ENCODE data around the gene ERO1B.

Gene ERO1B

DNA sequence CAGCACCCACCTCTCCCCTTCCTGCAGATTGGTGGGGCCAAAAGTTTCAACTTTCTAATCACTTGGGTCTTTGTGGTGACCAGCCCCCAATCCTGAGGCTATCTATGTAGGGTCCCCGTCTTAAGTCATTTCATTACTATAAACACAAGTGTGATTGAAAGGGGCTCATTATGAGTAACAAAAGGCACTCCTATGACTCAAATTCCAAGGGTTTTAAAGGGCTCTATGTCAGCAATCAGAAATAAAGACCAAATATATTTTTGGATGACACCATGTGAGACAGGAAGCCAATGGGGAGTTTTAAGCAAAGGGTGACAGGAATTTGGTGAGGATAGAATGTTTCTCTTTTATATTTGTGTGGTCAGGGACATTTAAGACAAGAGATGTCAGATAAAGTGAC is 6.2 kb downstream of the ERO1B start:
- Histone ChIP-seq H3K9ac (ENCODE audit: low read length) (no peak overlapping the region), H2AFZ (ENCODE audit: low read depth, low read length) (no peak overlapping the region), H4K20me1 (ENCODE audit: insufficient read depth, low read length) (peaks cover 12% of the 10 kb centered on the region), H3K27ac (ENCODE audit: low read length) (no peak overlapping the region), H3K4me3 (ENCODE audit: low read length) (no peak overlapping the region), H3K79me2 (ENCODE audit: low read length) (peaks cover 27% of the 10 kb centered on the region), H3K36me3 (replicated peaks; ENCODE audit: low read depth, low read length) (no peaks in the 10 kb centered on the region), H3K27me3 (ENCODE audit: low read depth, low read length) (no peaks in the 10 kb centered on the region), H3K4me2 (ENCODE audit: low read length) (no peak overlapping the region), H3K9me3 (ENCODE audit: insufficient read depth, low read length) (no peaks in the 10 kb centered on the region), H3K4me1 (ENCODE audit: low read length) (peaks cover 6% of the 10 kb centered on the region)
- no peak for TF ChIP-seq EZH2phosphoT487 (IDR thresholded peaks at IDR 0.05; ENCODE audit: low read depth)
- TF ChIP-seq, protein P1, sequence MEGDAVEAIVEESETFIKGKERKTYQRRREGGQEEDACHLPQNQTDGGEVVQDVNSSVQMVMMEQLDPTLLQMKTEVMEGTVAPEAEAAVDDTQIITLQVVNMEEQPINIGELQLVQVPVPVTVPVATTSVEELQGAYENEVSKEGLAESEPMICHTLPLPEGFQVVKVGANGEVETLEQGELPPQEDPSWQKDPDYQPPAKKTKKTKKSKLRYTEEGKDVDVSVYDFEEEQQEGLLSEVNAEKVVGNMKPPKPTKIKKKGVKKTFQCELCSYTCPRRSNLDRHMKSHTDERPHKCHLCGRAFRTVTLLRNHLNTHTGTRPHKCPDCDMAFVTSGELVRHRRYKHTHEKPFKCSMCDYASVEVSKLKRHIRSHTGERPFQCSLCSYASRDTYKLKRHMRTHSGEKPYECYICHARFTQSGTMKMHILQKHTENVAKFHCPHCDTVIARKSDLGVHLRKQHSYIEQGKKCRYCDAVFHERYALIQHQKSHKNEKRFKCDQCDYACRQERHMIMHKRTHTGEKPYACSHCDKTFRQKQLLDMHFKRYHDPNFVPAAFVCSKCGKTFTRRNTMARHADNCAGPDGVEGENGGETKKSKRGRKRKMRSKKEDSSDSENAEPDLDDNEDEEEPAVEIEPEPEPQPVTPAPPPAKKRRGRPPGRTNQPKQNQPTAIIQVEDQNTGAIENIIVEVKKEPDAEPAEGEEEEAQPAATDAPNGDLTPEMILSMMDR (IDR thresholded peaks at IDR 0.05; ENCODE audit: low read depth, low read length) = no peak

DNA sequence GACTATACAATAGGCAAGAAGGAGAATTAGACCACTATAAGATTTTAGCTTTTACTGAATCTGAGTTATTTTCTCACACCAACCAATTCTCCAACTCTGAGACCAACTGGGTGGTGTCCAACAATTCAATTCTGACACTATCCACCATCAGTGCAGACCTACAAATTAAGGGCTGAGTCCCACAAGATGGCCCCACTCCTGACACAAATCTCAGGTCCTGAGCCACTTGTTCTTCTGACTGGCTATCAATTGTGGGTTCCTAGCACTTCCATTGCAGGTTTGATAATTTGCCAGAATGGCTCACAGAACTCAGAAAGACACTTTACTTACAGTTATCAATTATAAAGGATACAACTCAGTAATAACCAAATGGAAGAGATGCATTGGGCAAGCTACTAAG is 6.7 kb downstream of the ERO1B start:
- Histone ChIP-seq H3K9me3 (ENCODE audit: insufficient read depth, low read length) (no peaks in the 10 kb centered on the region), H3K79me2 (ENCODE audit: low read length) (peaks cover 23% of the 10 kb centered on the region), H3K4me1 (ENCODE audit: low read length) (peaks cover 6% of the 10 kb centered on the region; the same call in 1 of the 2 replicates), H3K9ac (ENCODE audit: low read length) (no peak overlapping the region), H3K27ac (ENCODE audit: low read length) (no peak overlapping the region), H3K4me3 (ENCODE audit: low read length) (no peak overlapping the region), H3K27me3 (ENCODE audit: low read depth, low read length) (no peaks in the 10 kb centered on the region), H3K36me3 (replicated peaks; ENCODE audit: low read depth, low read length) (no peaks in the 10 kb centered on the region), H4K20me1 (ENCODE audit: insufficient read depth, low read length) (peaks cover 8% of the 10 kb centered on the region), H3K4me2 (ENCODE audit: low read length) (no peak overlapping the region), H2AFZ (ENCODE audit: low read depth, low read length) (no peak overlapping the region)
- TF ChIP-seq EZH2phosphoT487 (IDR thresholded peaks at IDR 0.05; ENCODE audit: low read depth) = no peak
- TF ChIP-seq, protein P1 (IDR thresholded peaks at IDR 0.05; ENCODE audit: low read depth, low read length) = no peak

DNA sequence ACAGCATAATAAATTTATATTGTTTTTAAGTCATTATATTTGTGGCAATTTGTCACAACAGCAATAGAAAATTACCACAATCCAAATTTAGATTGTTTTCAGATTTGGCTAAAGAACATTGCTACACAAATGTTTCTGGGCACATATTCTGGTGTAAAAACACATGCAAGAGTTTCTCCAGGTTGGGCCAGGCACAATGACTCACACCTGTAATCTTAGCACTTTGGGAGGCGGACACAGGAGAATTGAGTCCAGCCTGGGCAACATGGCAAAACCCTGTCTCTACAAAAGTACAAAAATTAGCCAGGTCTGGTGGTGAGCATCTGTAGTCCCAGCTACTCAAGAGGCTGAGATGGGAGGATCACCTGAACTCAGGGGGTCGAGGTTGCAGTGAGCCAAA is 8.4 kb downstream of the ERO1B start:
- Histone ChIP-seq H3K27ac (ENCODE audit: low read length) (no peak overlapping the region), H3K9me3 (ENCODE audit: insufficient read depth, low read length) (no peaks in the 10 kb centered on the region), H3K4me2 (ENCODE audit: low read length) (no peak overlapping the region), H3K4me3 (ENCODE audit: low read length) (no peak overlapping the region), H3K79me2 (ENCODE audit: low read length) (peaks cover 19% of the 10 kb centered on the region), H3K27me3 (ENCODE audit: low read depth, low read length) (no peaks in the 10 kb centered on the region), H2AFZ (ENCODE audit: low read depth, low read length) (no peak overlapping the region), H3K36me3 (replicated peaks; ENCODE audit: low read depth, low read length) (no peaks in the 10 kb centered on the region), H3K4me1 (ENCODE audit: low read length) (peaks cover 14% of the 10 kb centered on the region; the same call in 1 of the 2 replicates), H3K9ac (ENCODE audit: low read length) (no peak overlapping the region), H4K20me1 (ENCODE audit: insufficient read depth, low read length) (peaks cover 11% of the 10 kb centered on the region)
- TF ChIP-seq, protein P1 (IDR thresholded peaks at IDR 0.05; ENCODE audit: low read depth, low read length) = no peak

DNA sequence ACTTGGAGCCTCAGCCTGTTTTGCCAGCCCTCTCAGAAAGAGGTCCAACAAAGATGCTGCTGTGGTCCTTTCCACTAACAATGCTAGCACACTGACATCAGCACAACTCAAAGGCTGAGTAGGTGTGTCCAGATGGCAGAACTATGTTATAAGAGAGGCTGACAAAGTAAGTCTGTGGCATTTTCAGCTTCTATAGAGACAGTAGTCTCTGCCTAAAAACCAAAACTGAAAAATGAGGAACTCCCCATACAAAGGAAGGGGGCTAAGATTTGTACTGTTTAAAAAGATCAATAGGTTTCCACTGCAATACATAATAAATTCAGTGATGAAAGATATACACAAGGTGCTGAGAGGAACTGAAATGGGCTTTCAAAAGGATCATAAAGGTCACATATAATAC is 12.3 kb downstream of the ERO1B start:
- Histone ChIP-seq H3K4me2 (ENCODE audit: low read length) (no peak overlapping the region), H3K9me3 (ENCODE audit: insufficient read depth, low read length) (no peaks in the 10 kb centered on the region), H2AFZ (ENCODE audit: low read depth, low read length) (no peak overlapping the region), H3K27ac (ENCODE audit: low read length) (no peak overlapping the region), H3K9ac (ENCODE audit: low read length) (no peak overlapping the region), H4K20me1 (ENCODE audit: insufficient read depth, low read length) (peaks cover 3% of the 10 kb centered on the region; the same call in 1 of the 2 replicates), H3K4me3 (ENCODE audit: low read length) (no peak overlapping the region), H3K4me1 (ENCODE audit: low read length) (peaks cover 14% of the 10 kb centered on the region; the same call in 1 of the 2 replicates), H3K27me3 (ENCODE audit: low read depth, low read length) (no peaks in the 10 kb centered on the region), H3K79me2 (ENCODE audit: low read length) (peaks cover 4% of the 10 kb centered on the region; the same call in 1 of the 2 replicates), H3K36me3 (replicated peaks; ENCODE audit: low read depth, low read length) (peaks cover 14% of the 10 kb centered on the region)
- TF ChIP-seq, protein P1 (IDR thresholded peaks at IDR 0.05; ENCODE audit: low read depth, low read length) = no peak
- TF ChIP-seq EZH2phosphoT487 (IDR thresholded peaks at IDR 0.05; ENCODE audit: low read depth) = no peak

Measured in OCI-LY3 (cell line).